HG03060 (cell line): ENCODE data around the gene RBM15B.

Experiments used
- ATAC-seq: cut with Tn5 transposase; IDR thresholded peaks from one replicate; pipeline ENCODE4 v1.9.1; 2021; ENCODE audit warnings: low read depth, moderate number of reproducible peaks; ENCODE audit not compliant: unreplicated experiment

Gene RBM15B

DNA sequence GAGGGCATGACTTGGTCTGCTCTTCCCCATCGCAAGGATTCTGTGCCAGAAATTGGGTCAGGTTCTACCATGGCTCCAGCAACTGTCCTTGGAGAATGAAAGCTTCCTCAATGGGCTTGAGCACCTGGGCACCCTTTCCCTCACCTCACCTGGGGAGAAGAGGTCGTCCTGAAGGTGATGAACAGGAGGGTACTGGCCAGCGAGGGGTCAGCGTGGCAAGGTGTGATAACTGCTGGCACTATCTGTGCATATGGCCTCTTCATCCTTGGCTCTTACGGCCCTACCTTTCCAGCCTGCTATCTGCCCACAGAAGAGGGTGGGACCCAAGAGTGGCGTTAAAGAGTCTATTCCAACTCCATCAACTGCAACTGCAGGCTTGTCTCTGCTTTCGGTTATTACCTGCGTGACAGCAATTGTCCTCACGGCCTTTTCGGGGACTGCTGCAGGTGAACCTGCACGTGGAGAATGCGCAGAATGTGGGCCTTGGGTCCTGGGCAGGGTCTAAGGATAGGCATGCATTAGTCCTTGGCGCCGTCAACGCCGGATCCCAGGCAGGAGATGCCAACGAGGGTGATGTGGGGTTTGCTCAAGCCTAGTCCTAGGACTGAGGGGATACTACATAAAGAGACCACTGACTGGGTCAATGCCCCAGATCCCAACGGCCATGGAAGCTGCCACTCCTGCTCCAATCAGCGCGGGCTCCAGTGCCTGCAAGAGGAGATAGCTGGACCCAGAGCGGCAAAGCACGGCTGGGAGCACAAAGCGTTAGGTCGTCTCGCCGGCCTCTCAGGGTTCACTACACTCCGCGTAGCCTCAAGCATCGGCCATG lies 625 bp upstream of the RBM15B start:
- ATAC-seq, result peak; percentile 2

DNA sequence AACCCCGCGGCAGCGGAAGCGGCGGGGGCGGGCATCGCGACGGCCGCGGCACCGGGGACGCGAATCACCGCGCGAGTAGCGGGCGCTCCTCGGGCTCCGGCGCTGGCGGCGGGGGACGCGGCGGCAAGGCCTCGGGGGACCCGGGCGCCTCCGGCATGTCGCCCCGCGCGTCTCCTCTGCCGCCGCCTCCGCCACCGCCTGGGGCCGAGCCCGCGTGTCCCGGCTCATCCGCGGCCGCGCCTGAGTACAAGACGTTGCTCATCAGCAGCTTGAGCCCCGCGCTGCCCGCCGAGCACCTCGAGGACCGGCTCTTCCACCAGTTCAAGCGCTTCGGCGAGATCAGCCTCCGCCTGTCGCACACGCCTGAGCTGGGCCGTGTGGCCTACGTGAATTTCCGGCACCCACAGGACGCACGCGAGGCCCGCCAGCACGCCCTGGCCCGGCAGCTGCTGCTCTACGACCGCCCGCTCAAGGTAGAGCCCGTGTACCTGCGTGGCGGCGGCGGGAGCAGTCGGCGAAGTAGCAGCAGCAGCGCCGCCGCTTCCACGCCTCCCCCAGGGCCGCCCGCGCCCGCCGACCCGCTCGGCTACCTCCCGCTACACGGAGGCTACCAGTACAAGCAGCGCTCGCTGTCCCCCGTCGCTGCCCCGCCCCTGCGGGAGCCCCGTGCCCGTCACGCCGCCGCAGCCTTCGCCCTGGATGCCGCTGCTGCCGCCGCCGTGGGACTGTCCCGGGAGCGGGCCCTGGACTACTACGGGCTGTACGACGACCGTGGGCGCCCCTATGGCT lies 675 bp downstream of the RBM15B start:
- ATAC-seq, result no peak

DNA sequence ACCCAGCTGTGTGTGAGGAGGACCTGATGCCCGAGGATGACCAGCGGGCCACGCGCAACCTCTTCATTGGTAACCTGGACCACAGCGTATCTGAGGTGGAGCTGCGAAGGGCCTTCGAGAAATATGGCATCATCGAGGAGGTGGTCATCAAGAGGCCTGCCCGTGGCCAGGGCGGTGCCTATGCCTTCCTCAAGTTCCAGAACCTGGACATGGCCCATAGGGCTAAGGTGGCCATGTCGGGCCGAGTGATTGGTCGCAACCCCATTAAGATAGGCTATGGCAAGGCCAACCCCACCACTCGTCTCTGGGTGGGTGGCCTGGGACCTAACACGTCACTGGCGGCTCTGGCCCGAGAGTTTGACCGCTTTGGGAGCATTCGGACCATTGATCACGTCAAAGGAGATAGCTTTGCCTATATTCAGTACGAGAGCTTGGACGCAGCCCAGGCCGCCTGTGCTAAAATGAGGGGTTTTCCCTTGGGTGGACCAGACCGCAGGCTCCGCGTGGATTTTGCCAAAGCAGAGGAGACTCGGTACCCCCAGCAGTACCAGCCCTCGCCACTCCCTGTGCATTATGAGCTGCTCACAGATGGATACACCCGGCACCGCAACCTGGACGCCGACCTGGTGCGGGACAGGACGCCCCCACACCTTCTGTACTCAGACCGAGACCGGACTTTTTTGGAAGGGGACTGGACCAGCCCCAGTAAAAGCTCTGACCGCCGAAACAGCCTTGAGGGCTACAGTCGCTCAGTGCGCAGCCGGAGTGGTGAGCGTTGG lies 1.5 kb downstream of the RBM15B start:
- ATAC-seq, result no peak

DNA sequence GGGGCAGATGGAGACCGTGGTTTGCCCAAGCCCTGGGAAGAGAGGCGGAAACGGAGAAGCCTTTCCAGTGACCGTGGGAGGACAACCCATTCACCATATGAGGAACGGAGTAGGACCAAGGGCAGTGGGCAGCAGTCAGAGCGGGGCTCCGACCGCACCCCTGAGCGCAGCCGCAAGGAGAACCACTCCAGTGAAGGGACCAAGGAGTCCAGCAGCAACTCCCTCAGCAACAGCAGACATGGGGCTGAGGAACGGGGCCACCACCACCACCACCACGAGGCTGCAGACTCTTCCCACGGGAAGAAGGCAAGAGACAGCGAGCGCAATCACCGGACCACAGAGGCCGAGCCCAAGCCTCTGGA lies 2.0 kb downstream of the RBM15B start:
- no peak for ATAC-seq

DNA sequence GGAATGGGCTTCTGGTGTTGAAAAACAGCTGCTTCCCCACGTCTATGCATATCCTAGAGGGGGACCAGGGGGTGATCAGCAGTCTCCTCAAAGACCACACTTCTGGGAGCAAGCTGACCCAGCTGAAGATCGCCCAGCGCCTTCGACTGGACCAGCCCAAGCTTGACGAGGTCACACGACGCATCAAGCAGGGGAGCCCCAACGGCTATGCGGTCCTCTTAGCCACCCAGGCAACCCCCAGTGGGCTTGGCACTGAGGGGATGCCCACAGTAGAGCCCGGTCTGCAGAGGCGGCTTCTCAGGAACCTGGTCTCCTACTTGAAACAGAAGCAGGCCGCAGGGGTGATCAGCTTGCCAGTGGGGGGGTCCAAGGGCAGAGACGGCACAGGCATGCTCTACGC lies 2.5 kb downstream of the RBM15B start:
- no peak for ATAC-seq

DNA sequence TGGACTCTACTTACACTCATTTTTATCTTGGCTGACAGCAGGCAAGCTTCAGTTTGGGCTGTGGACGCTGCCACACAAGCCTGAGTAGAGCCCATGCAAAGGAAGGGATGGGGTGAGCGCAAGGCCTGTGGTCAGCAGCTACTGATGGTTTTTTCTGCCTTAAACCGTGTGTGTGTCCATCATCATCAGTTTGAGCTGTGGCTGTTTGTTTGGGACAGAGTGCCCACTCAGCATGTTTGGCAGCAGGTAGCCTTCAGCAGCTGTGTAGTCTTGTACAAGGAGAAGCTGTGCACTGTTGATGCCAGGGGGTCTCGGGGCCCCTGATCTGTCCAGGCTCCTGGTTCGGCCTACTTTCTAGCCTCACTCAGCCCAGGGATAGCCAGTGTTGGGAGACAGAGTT lies 3.5 kb downstream of the RBM15B start:
- no peak for ATAC-seq

DNA sequence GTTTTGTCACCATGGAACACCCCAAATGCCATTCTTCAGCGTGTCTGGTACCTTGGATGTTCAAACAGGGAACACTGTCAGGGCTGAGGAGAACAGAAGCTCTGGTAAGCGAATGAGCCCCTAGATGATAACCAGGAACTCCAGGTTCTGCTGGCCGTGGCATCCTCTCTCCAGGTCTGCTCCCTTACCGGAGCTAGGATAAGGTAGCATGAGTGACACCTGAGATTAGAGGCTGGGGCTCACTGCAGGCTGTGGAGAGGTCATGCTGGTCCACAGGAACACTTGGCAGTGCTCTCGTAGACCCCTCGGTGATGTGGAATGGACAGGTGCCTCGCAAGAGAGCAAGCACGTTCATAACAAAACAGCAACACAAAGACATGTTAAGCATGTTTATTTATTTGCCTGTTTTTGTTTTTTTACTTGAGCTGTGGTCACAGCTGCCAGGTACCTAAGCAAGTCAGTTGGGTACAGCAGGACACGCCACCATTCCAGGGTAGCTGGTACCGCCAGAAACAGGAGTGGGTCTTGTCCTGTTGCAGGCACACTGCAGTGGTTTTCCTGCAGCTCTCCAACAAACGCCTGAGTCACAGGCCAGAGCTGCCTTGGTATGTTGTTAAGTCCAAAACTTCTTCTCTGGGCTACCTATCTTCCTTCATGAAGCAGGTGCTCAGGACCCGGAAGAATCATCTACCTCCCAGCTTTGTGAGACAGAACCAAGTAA lies 4.6 kb downstream of the RBM15B start:
- no peak for ATAC-seq

DNA sequence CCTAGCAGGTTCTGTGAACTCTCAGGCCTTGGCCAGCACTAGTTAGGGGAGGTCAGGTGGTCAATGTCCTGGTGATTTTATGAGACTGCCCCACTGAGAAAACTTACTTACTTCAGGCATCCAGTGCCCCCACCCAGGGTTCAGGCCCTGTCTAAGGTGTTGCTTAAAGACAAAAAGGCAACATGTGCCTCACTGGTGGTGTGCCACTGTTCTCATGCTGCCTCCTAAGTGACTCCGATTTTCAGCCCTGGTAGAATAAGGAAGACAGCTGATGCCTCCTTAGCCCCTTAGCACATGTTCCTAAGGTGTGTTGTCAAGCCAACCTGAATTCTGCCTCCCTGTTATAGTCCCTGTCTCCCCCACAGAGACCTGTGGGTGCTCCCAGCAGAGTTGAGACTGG lies 5.3 kb downstream of the RBM15B start:
- no peak for ATAC-seq

DNA sequence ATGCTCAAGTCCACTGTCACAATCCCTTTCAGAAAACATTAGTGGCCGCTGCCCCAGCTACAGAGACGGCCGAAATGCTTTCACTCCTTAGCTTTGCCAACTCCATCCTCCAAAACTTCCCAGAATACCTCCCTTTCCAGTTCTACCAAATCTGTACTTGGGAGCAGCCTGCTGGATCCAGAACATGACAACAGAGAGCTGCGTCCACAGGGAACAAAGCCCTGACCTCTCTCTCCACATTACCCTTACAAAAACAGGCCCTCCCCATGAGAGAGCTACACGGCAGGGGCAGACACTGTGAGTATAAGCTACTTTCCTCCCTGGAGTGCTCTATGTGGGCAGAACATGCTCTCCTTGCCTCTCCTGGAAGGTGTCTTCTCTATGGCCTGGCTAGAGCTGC lies 6.3 kb downstream of the RBM15B start:
- no peak for ATAC-seq

DNA sequence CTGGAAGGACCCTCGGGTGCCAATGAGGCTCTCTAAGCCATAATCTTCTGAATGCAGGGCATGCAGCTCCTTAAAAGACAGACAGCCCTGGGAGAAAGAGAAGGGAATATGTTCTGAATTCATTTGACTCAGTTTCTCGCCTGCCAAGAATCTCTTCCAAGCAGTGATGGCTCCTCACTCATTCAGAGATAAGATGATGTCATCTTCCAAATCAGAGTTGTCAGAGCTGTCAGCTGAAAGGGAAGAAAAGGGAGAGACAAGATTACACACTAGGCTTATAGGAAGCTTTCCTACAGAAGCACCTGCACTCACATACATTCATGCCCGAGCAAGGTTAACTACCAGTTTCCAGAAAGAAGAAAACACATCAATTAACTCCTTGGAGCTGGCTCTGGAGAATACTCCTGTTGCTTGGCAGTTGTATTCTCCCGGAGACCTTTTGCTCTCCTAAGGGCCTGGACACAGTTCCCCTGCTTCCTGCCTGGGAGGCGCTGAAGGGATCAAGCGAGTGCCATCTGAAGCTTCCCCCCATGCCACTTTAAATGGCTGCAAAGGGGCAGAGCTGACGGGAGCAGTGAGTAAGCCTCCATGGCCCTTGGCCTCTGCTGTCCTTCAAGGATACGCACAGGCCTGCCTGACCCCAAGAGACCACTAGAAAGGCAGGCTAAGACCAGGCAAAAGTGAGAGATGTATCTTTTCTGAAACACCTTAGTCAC lies 7.7 kb downstream of the RBM15B start:
- no peak for ATAC-seq

DNA sequence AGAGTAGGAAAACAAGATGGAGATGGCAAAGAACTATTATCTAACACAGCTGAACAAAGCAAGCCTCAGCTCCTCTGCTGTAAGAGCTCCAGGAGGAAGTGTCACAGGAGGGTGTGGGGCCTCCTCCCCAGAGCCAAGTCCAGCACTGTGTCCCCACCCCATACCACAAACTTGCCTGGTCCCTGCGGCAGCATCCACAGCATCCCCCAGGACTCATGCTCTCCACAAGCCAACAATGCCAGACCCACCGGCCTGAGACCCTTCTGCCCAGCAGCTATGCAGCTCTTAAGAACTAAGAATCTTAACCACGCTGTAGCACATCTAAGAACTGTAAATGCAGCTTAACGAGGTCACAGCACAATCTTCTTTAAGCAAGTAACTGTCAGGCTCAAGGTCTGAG lies 9.1 kb downstream of the RBM15B start:
- ATAC-seq, result no peak

DNA sequence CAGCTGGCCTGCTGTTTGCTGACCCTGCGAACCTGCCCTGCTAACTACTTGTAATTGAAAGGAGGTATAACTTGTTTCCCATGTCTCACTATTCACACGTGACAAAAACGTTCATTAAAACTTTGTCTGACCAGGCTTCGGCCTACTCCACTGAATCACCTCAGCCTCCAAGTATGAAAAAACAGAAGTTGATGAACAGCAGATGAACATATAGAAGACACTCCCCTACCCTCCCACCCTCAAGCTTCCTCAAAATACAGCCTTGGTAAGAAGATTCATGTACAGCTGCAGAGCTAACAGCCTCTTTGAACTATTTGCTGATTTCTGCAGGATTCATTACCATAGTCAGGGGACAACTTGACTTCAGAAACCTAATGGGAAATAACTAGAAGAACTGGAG lies 10.7 kb downstream of the RBM15B start:
- ATAC-seq, result no peak

DNA sequence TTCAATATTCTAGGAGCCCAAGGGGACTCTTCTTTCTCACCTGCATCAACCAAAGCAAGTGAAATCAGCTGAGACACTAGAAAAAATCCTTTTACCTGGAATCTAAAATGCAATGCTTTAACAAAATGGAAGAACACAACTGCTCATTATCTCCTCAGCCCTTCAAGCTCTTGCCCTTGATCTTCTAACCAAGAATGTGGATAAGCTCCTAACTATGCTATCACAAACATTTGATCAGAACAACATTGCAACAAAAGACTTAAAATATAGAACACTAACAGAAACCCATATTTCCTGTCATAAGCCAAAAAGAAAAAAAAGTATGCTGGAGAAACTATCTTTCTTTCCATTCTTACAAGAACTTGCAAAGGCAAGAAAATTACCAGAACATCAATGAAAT lies 12.6 kb downstream of the RBM15B start:
- no peak for ATAC-seq

DNA sequence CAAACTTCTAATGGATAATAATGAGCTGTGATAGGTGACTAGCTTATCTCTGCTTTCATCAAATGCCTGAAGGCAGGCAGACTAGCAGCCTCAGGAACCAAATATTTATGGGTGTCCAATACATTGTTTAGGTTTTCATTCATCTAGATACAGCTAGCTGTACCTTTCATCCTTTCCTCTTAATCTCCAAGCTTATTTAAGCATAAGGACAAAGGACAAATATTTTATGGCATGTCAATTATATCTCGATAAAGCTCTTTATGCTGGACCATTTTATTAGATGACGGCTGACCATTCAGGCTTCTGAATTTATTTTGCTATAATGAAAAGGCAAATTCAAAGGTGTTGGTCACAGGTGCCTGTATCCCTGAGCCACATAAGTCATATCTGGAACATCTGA lies 16.9 kb downstream of the RBM15B start:
- ATAC-seq, result no peak

DNA sequence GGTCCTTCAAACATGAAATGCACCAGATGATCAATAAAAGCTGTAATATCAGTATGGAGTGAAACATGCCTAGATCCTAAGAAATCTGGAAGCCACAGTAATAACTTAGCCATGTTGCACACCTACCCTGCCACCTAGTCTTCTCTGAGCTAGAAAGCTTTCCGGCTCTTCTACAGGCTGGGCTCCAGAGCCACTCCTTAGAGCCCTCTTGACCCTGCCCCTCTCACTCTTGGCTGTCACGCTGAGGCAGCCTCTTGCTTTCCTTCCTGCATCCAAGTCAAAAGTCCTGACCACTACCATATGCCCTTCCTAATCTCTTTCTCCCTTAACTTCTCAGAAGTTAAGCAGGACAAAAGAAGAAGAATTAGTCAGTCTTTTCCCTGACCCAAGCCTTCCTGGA lies 17.7 kb downstream of the RBM15B start:
- ATAC-seq, result no peak

DNA sequence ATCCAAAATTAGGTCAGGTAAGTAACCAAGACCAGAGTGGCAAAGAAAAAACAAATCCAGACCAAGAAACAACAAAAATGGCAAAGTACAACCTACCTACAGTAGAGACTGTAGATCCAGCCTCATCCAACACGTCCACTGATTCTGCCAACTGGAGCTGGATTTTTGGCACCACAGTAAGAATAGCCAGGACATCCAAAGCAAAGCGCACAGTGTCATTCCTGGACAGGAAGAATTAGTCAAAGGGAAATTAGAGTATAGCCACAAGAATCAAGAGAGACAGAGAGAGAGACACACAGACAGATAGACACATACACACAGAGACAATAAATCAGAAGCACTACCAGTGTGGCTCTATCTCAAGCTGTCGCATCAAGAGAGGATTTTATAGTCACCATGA lies 31.1 kb downstream of the RBM15B start:
- ATAC-seq, result no peak

DNA sequence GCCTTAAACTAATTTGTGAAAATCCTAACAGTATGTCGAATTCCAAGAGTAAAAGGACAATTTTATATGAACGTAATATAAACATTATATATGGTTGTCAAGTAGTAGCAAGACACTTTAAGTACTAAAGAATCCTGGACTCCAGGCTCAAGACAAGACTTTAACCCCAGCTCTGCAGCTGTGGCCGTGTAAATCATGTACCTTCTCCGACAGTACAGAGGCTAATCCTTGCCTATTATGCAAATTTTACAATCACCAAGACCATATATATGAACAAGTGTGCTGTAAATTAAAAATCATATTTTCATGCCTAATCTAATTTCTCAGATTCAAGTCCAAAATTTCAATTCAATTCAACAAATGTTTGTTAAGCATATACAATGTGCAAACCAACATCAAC lies 35.8 kb downstream of the RBM15B start:
- no peak for ATAC-seq

DNA sequence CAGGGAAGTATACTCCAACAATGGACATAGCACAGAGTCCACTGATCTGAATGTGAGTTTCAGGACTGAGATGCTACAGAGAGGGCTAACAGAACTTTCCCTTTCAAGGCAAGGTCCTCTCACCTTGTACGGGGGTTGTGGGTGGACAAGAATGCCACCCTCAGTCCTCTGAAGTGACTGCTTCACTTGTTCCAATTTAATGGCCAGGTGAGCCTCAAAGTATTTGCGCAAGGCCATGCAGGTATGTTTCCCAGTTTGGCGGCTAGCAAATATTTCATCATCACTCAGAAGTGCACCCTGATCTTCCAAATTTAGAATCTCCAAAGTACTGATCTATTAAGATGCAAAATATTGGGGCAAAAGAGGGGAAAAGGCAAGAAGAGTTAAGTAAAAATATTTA lies 38.1 kb downstream of the RBM15B start:
- ATAC-seq, result no peak

DNA sequence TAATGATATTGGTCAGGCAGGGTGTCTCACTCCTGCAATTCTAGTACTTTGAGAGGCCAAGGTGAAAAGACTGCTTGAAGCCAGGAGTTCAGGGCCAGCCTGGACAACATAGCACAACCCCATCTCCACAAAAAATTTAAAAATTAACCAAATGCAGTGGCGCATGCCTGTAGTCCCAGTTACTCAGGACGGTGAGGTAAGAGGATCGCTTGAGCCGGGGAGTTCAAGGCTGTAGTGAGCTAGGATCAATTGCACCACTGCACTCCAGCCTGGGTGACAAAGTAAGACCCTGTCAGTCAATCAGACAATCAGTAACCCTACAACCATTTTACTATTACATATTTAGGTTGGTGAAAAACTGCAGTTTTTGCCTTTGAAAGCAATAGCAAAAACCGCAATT lies 43.0 kb downstream of the RBM15B start:
- ATAC-seq, result no peak

DNA sequence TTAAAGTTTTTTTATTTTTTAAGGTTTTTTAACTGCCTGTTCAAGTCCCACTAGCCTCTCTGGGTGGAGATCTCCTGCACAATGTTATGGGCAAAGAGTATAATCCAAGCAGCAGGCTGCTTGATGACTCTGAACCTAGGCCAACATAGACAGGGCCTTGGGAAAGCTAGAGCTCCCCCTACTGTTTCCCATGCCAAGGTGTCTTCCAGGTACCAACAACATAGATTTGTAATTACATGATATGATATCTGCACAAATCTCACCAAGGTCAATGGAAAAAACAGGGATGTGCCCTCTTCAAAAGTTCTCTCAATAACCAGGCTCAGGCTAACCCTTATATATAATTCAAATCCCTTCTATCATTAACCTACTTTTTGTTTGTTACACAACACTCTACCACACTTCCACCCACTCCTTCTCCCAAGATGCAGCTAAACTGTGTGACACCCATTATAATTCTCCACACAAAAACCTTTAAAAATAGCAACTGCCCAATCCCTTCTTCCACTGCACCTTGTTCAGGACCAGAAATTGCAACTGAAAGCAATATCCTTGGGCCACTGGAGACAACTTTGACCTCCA lies 43.8 kb downstream of the RBM15B start:
- ATAC-seq, result no peak
